Measurements from ENCODE around the gene PTGFRN.
A peak's percentile ranks its signal among the peaks of the same experiment; 100 is the strongest.

The PTGFRN gene

DNA sequence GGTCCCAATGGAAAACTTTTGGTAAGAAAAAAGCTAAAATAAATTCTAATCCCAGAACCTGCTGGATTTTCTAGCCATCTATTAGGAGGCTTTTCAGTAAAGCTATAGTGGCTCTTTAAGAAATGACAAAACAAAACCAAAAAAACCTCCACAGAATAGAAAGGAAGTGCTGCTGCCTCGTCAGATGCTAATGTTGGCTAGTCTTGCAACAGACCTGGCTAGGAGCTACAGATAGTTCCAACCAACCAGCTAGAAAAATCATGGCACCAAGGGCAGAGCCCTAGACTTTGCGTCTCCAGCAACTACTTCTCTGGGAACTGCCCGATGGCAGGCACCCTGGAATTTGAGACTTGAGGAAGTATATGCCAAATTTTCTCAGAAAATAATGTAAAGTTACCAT lies 99.4 kb downstream of the PTGFRN start:
- Histone ChIP-seq H3K27ac (ENCODE audit: insufficient read depth, low read length, poor library complexity, severe bottlenecking) (peak overlapping the region; percentile 22), H3K9me3 (ENCODE audit: control insufficient read depth, low read length) (no peaks in the 10 kb centered on the region), H3K4me3 (ENCODE audit: insufficient read depth, low read depth, low read length, poor library complexity, severe bottlenecking) (no peak overlapping the region), H3K36me3 (ENCODE audit: control insufficient read depth, insufficient read depth, low read length) (no peaks in the 10 kb centered on the region), H3K4me1 (ENCODE audit: control insufficient read depth, insufficient read depth, low read length, poor library complexity, severe bottlenecking) (no peaks in the 10 kb centered on the region), H3K27me3 (replicated peaks; ENCODE audit: control insufficient read depth, insufficient read depth, low read length, poor library complexity, severe bottlenecking) (no peaks in the 10 kb centered on the region)
- no peak for DNase-seq

DNA sequence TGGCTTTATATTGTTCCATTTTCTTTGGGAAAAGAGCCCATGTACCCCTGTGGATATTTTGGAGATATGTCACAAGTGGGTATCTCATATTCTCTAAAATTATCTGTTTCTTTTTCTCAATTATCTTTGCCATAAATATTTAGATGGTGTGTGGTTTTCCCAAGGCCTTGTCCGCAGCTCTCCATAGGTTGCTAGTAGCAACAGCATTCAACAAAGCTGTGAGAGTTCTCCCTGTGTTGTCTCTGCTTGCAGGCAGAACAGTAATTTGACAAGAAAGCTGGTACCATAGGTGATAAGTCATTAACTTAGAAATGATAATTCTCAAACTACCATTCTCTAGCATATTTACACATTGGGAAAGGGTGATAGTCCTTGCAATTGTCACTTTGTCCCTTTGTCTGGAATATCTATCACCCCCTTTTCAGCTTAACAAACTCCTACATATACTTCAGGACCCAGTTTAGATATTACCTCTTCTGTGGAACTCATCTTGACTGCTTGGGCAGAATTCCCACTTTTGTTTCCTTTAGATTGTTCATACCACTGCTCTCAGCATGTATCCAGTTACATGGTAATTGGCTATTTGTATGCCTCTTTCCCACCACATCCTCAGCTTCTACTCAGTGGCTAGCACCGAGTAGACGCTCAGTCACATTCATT lies 100.7 kb downstream of the PTGFRN start:
- H3K4me1 ChIP-seq (ENCODE audit: control insufficient read depth, insufficient read depth, low read length, poor library complexity, severe bottlenecking): no peaks in the 10 kb centered on the region
- DNase-seq: no peak
- H3K27me3 ChIP-seq (replicated peaks; ENCODE audit: control insufficient read depth, insufficient read depth, low read length, poor library complexity, severe bottlenecking): no peaks in the 10 kb centered on the region
- no peak overlapping the region for H3K4me3 ChIP-seq (ENCODE audit: insufficient read depth, low read depth, low read length, poor library complexity, severe bottlenecking)
- H3K9me3 ChIP-seq (ENCODE audit: control insufficient read depth, low read length): no peaks in the 10 kb centered on the region
- H3K27ac ChIP-seq (ENCODE audit: insufficient read depth, low read length, poor library complexity, severe bottlenecking): no peak overlapping the region
- H3K36me3 ChIP-seq (ENCODE audit: control insufficient read depth, insufficient read depth, low read length): no peaks in the 10 kb centered on the region

DNA sequence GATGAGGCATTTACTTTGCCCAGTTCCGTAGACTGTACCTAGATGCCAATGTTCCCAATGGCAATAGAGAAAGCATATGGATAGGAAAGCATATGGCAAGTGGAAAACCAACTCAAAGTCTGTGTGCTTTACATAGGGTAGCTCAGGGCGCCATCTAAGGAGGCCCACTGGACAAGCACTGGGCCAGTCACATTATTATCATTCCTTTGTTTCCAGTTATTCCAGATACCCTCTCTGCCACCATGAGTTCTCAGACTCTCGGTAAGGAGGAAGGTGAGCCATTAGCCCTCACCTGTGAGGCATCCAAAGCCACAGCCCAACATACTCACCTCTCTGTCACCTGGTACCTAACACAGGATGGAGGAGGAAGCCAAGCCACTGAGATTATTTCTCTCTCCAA lies 101.6 kb downstream of the PTGFRN start:
- DNase-seq: no peak

DNA sequence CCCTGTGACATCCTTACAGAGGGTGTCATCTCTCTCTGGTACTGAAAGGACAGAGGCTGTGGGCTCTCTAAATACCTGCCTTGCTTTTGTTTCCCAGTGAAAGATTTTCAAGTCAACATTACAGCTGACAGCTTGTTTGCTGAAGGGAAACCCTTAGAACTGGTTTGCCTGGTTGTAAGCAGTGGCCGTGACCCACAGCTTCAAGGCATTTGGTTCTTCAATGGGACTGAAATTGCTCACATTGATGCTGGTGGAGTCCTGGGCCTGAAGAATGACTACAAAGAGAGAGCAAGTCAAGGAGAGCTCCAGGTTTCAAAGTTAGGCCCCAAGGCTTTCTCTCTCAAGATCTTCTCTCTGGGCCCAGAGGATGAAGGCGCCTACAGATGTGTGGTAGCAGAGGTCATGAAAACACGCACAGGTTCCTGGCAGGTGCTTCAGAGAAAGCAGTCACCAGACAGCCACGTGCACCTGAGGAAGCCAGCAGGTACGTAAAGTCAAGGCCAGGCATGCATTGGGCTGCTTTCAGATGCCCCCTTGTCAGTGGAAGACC lies 103.7 kb downstream of the PTGFRN start:
- H3K4me3 ChIP-seq (ENCODE audit: insufficient read depth, low read depth, low read length, poor library complexity, severe bottlenecking): no peak overlapping the region
- no peaks in the 10 kb centered on the region for H3K9me3 ChIP-seq (ENCODE audit: control insufficient read depth, low read length)
- H3K27me3 ChIP-seq (replicated peaks; ENCODE audit: control insufficient read depth, insufficient read depth, low read length, poor library complexity, severe bottlenecking): no peaks in the 10 kb centered on the region
- no peaks in the 10 kb centered on the region for H3K4me1 ChIP-seq (ENCODE audit: control insufficient read depth, insufficient read depth, low read length, poor library complexity, severe bottlenecking)
- no peaks in the 10 kb centered on the region for H3K36me3 ChIP-seq (ENCODE audit: control insufficient read depth, insufficient read depth, low read length)
- no peak for DNase-seq
- no peak overlapping the region for H3K27ac ChIP-seq (ENCODE audit: insufficient read depth, low read length, poor library complexity, severe bottlenecking)

More for the DNA sequence above, 101.6 kb downstream of the PTGFRN start:
- Histone ChIP-seq H3K27ac (ENCODE audit: insufficient read depth, low read length, poor library complexity, severe bottlenecking) (no peak overlapping the region), H3K4me1 (ENCODE audit: control insufficient read depth, insufficient read depth, low read length, poor library complexity, severe bottlenecking) (no peaks in the 10 kb centered on the region), H3K9me3 (ENCODE audit: control insufficient read depth, low read length) (no peaks in the 10 kb centered on the region), H3K36me3 (ENCODE audit: control insufficient read depth, insufficient read depth, low read length) (no peaks in the 10 kb centered on the region), H3K4me3 (ENCODE audit: insufficient read depth, low read depth, low read length, poor library complexity, severe bottlenecking) (no peak overlapping the region), H3K27me3 (replicated peaks; ENCODE audit: control insufficient read depth, insufficient read depth, low read length, poor library complexity, severe bottlenecking) (no peaks in the 10 kb centered on the region)

DNA sequence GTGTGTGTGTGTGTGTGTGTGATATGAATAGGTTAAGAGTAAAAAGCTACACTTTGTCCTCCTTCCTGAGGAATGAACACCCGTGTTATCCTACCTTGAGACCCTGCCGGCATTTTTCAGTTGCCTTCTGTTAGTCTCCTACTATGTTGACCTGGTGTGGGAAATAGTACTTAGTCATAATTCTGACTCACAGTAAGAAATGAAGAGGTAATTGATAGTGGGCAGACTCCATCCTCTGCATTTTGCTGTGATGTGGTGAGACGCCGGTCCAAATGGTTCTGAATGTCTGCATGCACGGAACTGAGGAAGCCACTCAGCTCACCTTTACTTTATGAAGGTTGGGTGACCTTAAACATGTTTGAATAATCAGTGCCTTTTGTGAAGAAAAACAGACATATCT lies 104.5 kb downstream of the PTGFRN start:
- H3K27me3 ChIP-seq (replicated peaks; ENCODE audit: control insufficient read depth, insufficient read depth, low read length, poor library complexity, severe bottlenecking): no peaks in the 10 kb centered on the region
- DNase-seq: no peak
- H3K9me3 ChIP-seq (ENCODE audit: control insufficient read depth, low read length): no peaks in the 10 kb centered on the region
- H3K27ac ChIP-seq (ENCODE audit: insufficient read depth, low read length, poor library complexity, severe bottlenecking): no peak overlapping the region
- no peaks in the 10 kb centered on the region for H3K4me1 ChIP-seq (ENCODE audit: control insufficient read depth, insufficient read depth, low read length, poor library complexity, severe bottlenecking)
- no peak overlapping the region for H3K4me3 ChIP-seq (ENCODE audit: insufficient read depth, low read depth, low read length, poor library complexity, severe bottlenecking)
- H3K36me3 ChIP-seq (ENCODE audit: control insufficient read depth, insufficient read depth, low read length): no peaks in the 10 kb centered on the region

DNA sequence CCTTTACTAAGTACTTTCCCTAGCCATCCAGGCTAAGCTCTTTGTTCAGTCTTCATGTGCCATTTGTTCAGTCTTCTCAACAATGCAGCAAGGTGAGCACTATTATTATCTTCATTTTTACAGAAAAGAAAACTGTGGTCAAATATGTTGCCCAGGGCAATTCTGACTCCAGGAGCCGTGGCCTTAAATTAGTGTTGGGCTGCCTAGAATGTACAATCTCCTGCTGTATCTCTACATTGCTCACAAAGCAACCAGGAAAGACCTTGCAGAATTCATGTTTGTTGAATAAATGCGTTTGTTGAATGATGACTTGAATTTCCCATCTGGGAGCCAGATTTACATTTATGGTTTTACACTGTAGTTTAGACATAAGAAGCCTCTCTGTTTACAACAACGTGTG lies 106.0 kb downstream of the PTGFRN start:
- no peak for DNase-seq

DNA sequence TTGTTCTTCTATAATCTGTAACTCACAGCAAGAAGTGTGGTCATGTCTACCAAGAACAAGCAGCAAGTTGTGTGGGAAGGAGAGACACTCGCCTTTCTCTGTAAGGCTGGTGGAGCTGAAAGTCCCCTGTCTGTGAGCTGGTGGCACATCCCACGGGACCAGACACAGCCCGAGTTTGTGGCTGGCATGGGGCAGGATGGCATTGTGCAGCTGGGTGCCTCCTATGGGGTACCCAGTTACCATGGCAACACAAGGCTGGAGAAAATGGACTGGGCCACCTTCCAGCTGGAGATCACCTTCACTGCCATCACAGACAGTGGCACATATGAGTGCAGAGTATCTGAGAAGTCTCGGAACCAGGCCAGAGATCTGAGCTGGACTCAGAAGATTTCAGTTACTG lies 107.3 kb downstream of the PTGFRN start:
- Histone ChIP-seq H3K27me3 (replicated peaks; ENCODE audit: control insufficient read depth, insufficient read depth, low read length, poor library complexity, severe bottlenecking) (no peaks in the 10 kb centered on the region), H3K9me3 (ENCODE audit: control insufficient read depth, low read length) (no peaks in the 10 kb centered on the region), H3K4me1 (ENCODE audit: control insufficient read depth, insufficient read depth, low read length, poor library complexity, severe bottlenecking) (no peaks in the 10 kb centered on the region), H3K36me3 (ENCODE audit: control insufficient read depth, insufficient read depth, low read length) (no peaks in the 10 kb centered on the region), H3K27ac (ENCODE audit: insufficient read depth, low read length, poor library complexity, severe bottlenecking) (no peak overlapping the region), H3K4me3 (ENCODE audit: insufficient read depth, low read depth, low read length, poor library complexity, severe bottlenecking) (no peak overlapping the region)
- no peak for DNase-seq

More for the DNA sequence above, 106.0 kb downstream of the PTGFRN start:
- Histone ChIP-seq H3K9me3 (ENCODE audit: control insufficient read depth, low read length) (no peaks in the 10 kb centered on the region), H3K27ac (ENCODE audit: insufficient read depth, low read length, poor library complexity, severe bottlenecking) (no peak overlapping the region), H3K27me3 (replicated peaks; ENCODE audit: control insufficient read depth, insufficient read depth, low read length, poor library complexity, severe bottlenecking) (no peaks in the 10 kb centered on the region), H3K4me1 (ENCODE audit: control insufficient read depth, insufficient read depth, low read length, poor library complexity, severe bottlenecking) (no peaks in the 10 kb centered on the region), H3K36me3 (ENCODE audit: control insufficient read depth, insufficient read depth, low read length) (no peaks in the 10 kb centered on the region), H3K4me3 (ENCODE audit: insufficient read depth, low read depth, low read length, poor library complexity, severe bottlenecking) (no peak overlapping the region)

DNA sequence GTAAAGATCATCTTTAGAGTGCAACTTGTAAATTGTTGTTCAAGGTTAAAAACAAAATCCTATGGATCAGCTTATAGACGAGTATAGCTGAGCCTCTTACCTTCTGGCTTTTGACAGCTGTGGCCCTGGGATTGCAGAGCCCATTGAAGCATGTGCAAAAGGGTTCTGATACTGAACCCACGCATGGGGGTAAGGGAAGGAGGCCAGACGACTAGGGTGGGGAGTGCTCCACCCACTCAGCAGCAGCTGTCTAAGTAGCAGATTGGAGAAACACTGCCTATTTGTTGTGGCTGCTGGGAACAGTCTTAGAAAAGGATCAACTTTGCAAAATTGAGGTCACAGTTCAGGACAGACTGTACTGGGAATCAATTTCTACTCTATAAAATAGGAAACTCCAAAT lies 107.9 kb downstream of the PTGFRN start:
- Histone ChIP-seq H3K27me3 (replicated peaks; ENCODE audit: control insufficient read depth, insufficient read depth, low read length, poor library complexity, severe bottlenecking) (no peaks in the 10 kb centered on the region), H3K4me3 (ENCODE audit: insufficient read depth, low read depth, low read length, poor library complexity, severe bottlenecking) (no peak overlapping the region), H3K4me1 (ENCODE audit: control insufficient read depth, insufficient read depth, low read length, poor library complexity, severe bottlenecking) (no peaks in the 10 kb centered on the region), H3K36me3 (ENCODE audit: control insufficient read depth, insufficient read depth, low read length) (no peaks in the 10 kb centered on the region), H3K27ac (ENCODE audit: insufficient read depth, low read length, poor library complexity, severe bottlenecking) (no peak overlapping the region), H3K9me3 (ENCODE audit: control insufficient read depth, low read length) (no peaks in the 10 kb centered on the region)
- DNase-seq: no peak

DNA sequence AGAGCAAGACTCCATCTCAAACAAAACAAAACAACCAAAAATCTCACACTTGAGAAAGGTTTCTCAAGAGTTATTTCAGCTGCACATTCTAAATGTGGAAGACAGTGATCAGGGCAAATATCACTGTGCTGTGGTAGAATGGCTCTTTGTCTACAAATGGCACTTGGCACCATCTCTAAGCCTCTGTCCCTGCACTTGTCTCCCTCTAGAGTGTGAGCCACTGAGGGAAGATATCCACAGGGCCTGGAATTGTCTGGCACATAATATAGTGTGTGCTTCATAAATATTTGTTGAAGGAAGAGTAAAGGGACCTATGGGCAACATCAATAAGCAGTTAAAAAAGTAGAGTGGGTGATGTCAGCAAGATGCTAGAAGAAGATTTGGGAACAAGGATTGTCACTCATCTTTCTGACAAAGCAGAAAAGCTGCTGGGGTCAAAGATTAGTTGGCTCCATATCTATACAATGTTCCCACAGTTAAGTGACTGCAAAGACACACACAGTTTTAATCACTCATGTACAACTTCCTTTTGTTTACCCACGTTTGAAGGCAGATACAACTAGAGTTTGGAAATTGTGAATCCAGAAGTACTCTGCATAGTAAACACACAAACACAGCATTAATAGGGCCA lies 110.9 kb downstream of the PTGFRN start:
- H3K27me3 ChIP-seq (replicated peaks; ENCODE audit: control insufficient read depth, insufficient read depth, low read length, poor library complexity, severe bottlenecking): no peaks in the 10 kb centered on the region
- H3K4me3 ChIP-seq (ENCODE audit: insufficient read depth, low read depth, low read length, poor library complexity, severe bottlenecking): no peak overlapping the region
- H3K27ac ChIP-seq (ENCODE audit: insufficient read depth, low read length, poor library complexity, severe bottlenecking): no peak overlapping the region
- H3K9me3 ChIP-seq (ENCODE audit: control insufficient read depth, low read length): no peaks in the 10 kb centered on the region
- no peak for DNase-seq
- no peaks in the 10 kb centered on the region for H3K36me3 ChIP-seq (ENCODE audit: control insufficient read depth, insufficient read depth, low read length)
- no peaks in the 10 kb centered on the region for H3K4me1 ChIP-seq (ENCODE audit: control insufficient read depth, insufficient read depth, low read length, poor library complexity, severe bottlenecking)

DNA sequence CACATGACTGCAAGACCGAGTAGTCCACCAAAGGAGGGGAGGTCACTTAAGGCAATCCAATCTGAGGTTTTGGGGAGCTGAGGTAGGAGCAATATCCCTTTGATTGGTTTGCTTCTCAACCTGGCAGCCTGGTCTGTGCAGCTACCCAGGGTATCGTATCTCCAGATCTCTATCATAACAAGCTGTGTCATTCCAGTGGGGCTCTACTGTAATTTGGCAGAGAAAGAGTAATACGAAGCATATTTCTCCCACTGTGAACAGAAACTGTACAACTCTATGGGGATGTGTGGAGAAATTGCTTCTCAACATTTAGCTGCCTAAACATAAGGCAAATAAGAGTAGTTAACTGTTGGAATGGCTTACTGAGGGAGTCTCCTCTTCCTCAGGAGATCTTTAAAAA lies 112.4 kb downstream of the PTGFRN start:
- no peaks in the 10 kb centered on the region for H3K9me3 ChIP-seq (ENCODE audit: control insufficient read depth, low read length)

More for the DNA sequence above, 112.4 kb downstream of the PTGFRN start:
- H3K36me3 ChIP-seq (ENCODE audit: control insufficient read depth, insufficient read depth, low read length): no peaks in the 10 kb centered on the region
- no peak overlapping the region for H3K27ac ChIP-seq (ENCODE audit: insufficient read depth, low read length, poor library complexity, severe bottlenecking)
- H3K4me3 ChIP-seq (ENCODE audit: insufficient read depth, low read depth, low read length, poor library complexity, severe bottlenecking): no peak overlapping the region
- no peak for DNase-seq
- no peaks in the 10 kb centered on the region for H3K27me3 ChIP-seq (replicated peaks; ENCODE audit: control insufficient read depth, insufficient read depth, low read length, poor library complexity, severe bottlenecking)
- H3K4me1 ChIP-seq (ENCODE audit: control insufficient read depth, insufficient read depth, low read length, poor library complexity, severe bottlenecking): no peaks in the 10 kb centered on the region
